Endothelial cell of umbilical vein (primary cell): Measurements from ENCODE around the gene RAB28. TPM values are rescaled to one million over a fixed set of nuclear protein-coding genes. Genes with fewer than 3 reads are reported as not detected.

Experiments
- BruUV-seq: library from RNA; stranded (reverse); fragments of 400-500 nt; replicated peaks from 2 replicates; lab custom pipeline; 2021; lab: Mats Ljungman, UMichigan
- CTCF ChIA-PET: fragments of 300-600, 350-600 bp; sonication (Branson Sonifier 250); formaldehyde crosslinking; loops from one replicate; lab custom pipeline; 2021; ENCODE audit warnings: antibody characterized with exemption, inconsistent platforms; lab: Charles Lee
- POLR2A ChIA-PET: fragments of 300-600, 350-600 bp; sonication (Branson Sonifier 250); formaldehyde crosslinking; loops from one replicate; lab custom pipeline; 2021; ENCODE audit warnings: antibody characterized with exemption, inconsistent platforms; lab: Charles Lee
- DNase-seq: peaks from one replicate; pipeline ENCODE4 v3.0.0-alpha.2; 2011; ENCODE audit warnings: low read depth, low spot score
- FAIRE-seq: peaks from 2 replicates; lab custom pipeline; 2011; peaks lifted over from hg19 to GRCh38; lab: Jason Lieb, UNC
- H2AFZ ChIP-seq: 2 replicates; pipeline ENCODE4 v1.6.0; 2012; ENCODE audit warnings: low read depth, low read length, control low read depth, inconsistent platforms
- H3K27ac ChIP-seq: 2 replicates; pipeline ENCODE4 v1.5.1; 2011; ENCODE audit warnings: low read depth, mild to moderate bottlenecking, control low read depth, low read length, moderate library complexity; ENCODE audit not compliant: insufficient read depth
- H3K27me3 ChIP-seq, 2 experiments: 2 replicates each; pipeline versions ENCODE4 v1.6.0 to v1.6.1; 2011; ENCODE audit warnings: low read length in 2 of 2, mixed read lengths in 1 of 2; ENCODE audit not compliant: control insufficient read depth in 2 of 2, insufficient read depth in 2 of 2
- H3K36me3 ChIP-seq, 2 experiments: 2 replicates in 1 of 2; 3 replicates in 1 of 2; pipeline ENCODE4 v1.5.1; 2011; ENCODE audit warnings: low read length in 2 of 2, mild to moderate bottlenecking in 1 of 2, moderate library complexity in 1 of 2; ENCODE audit not compliant: control insufficient read depth in 2 of 2, insufficient read depth in 2 of 2; ENCODE audit errors: extremely low read depth in 1 of 2
- H3K4me1 ChIP-seq: 3 replicates; pipeline ENCODE4 v1.5.1; 2011; ENCODE audit warnings: mild to moderate bottlenecking, low read length; ENCODE audit not compliant: control insufficient read depth, insufficient read depth; ENCODE audit errors: extremely low read depth
- H3K4me2 ChIP-seq: 2 replicates; pipeline ENCODE4 v1.6.1; 2011; ENCODE audit warnings: low read length, control low read depth, mixed read lengths; ENCODE audit not compliant: insufficient read depth
- H3K4me3 ChIP-seq, 3 experiments: fragments of 200-600 bp in 1 of 3; sonication (generic), shearing (Covaris generic) in 1 of 3; replicated peaks in 1 of 3; 2 replicates each; pipeline ENCODE4 v1.5.1; 2011 to 2016; ENCODE audit warnings: control low read depth in 3 of 3, low read length in 3 of 3, mild to moderate bottlenecking in 2 of 3, inconsistent platforms in 1 of 3, low read depth in 1 of 3, moderate library complexity in 1 of 3; ENCODE audit not compliant: insufficient read depth in 1 of 3
- H3K79me2 ChIP-seq: 2 replicates; pipeline ENCODE4 v1.6.0; 2012; ENCODE audit warnings: low read length, inconsistent platforms; ENCODE audit not compliant: control insufficient read depth, insufficient read depth
- H3K9ac ChIP-seq: replicated peaks from 2 replicates; pipeline ENCODE3; 2011; ENCODE audit warnings: low read length, control low read depth; ENCODE audit not compliant: insufficient read depth; ENCODE audit errors: extremely low read depth
- H3K9me1 ChIP-seq: replicated peaks from 3 replicates; pipeline ENCODE4 v1.6.0; 2011; ENCODE audit warnings: mild to moderate bottlenecking, low read length; ENCODE audit not compliant: control insufficient read depth, insufficient read depth; ENCODE audit errors: extremely low read depth
- H3K9me3 ChIP-seq: replicated peaks from 2 replicates; pipeline ENCODE4 v1.5.1; 2012; ENCODE audit warnings: low read length, inconsistent platforms; ENCODE audit not compliant: control insufficient read depth, insufficient read depth
- H4K20me1 ChIP-seq: replicated peaks from 2 replicates; pipeline ENCODE3; 2011; ENCODE audit warnings: mild to moderate bottlenecking, low read length; ENCODE audit not compliant: control insufficient read depth, insufficient read depth; ENCODE audit errors: extremely low read depth
- CTCF ChIP-seq, 2 donors: IDR thresholded peaks; 1 replicate in 1 of 2; 2 replicates in 1 of 2; pipeline ENCODE4 v1.5.1; 2011; ENCODE audit warnings: low read length in 2 of 2, mild to moderate bottlenecking in 2 of 2, moderate library complexity in 2 of 2, control low read depth in 1 of 2, inconsistent platforms in 1 of 2, low read depth in 1 of 2; ENCODE audit not compliant: insufficient read depth in 1 of 2; ENCODE audit errors: extremely low read depth in 1 of 2
- EZH2 ChIP-seq: IDR thresholded peaks from 2 replicates; pipeline ENCODE4 v1.6.1; 2012; ENCODE audit warnings: borderline replicate concordance, low read depth, mild to moderate bottlenecking, moderate library complexity, low read length, inconsistent platforms; ENCODE audit not compliant: severe bottlenecking
- FOS ChIP-seq: IDR thresholded peaks from 2 replicates; pipeline ENCODE4 v1.6.1; 2011; ENCODE audit warnings: mild to moderate bottlenecking, low read length, moderate library complexity, borderline replicate concordance; ENCODE audit not compliant: insufficient read depth
- GATA2 ChIP-seq: IDR thresholded peaks from 2 replicates; pipeline ENCODE4 v1.7.0; 2011; ENCODE audit warnings: low read depth, mild to moderate bottlenecking, moderate library complexity, mixed read lengths, low read length; ENCODE audit not compliant: insufficient read length, insufficient read depth
- JUN ChIP-seq: IDR thresholded peaks from 2 replicates; pipeline ENCODE4 v1.6.1; 2011; ENCODE audit warnings: borderline replicate concordance, low read depth; ENCODE audit not compliant: insufficient read length, insufficient read depth
- MAX ChIP-seq: IDR thresholded peaks from 2 replicates; pipeline ENCODE4 v1.6.1; 2011; ENCODE audit not compliant: insufficient read depth, insufficient read length
- MYC ChIP-seq: IDR thresholded peaks from one replicate; pipeline ENCODE4 v1.6.1; 2011; ENCODE audit warnings: mild to moderate bottlenecking, low read depth, low read length
- POLR2A ChIP-seq: IDR thresholded peaks from 2 replicates; pipeline ENCODE4 v1.6.1; 2012; ENCODE audit warnings: low read depth, mild to moderate bottlenecking, control low read depth, low read length
- POLR2AphosphoS5 ChIP-seq: IDR thresholded peaks from 2 replicates; pipeline ENCODE4 v1.6.1; 2012; ENCODE audit warnings: low read depth, mild to moderate bottlenecking, control low read depth, low read length, moderate library complexity; ENCODE audit not compliant: insufficient read depth
- dilution Hi-C: fragments of 300-500 bp; cut with MboI; formaldehyde crosslinking; loops from one replicate; pipeline ENCODE4 v1.15.0; 2019; ENCODE audit warnings: low sequenced_read_pairs; ENCODE audit not compliant: extremely low pct_ligation_motif_present
- intact Hi-C: fragments of 100-400 bp; cut with micrococcal nuclease; formaldehyde crosslinking; loops from one replicate; pipeline ENCODE4 v1.10.0; 2022
- polyA plus RNA-seq, 4 experiments: library from polyadenylated mRNA; depleted of rRNA in 3 of 4; stranded (reverse) in 3 of 4; unstranded in 1 of 4; fragments of >200 nt; gene quantifications; 2 replicates each; pipeline versions ENCODE4 v1.2.1 to v1.2.3, GENCODE V29; 2011 to 2012; ENCODE audit warnings: missing spikeins in 1 of 4
- total RNA-seq: library from RNA; stranded (reverse); gene quantifications from 2 replicates; pipeline ENCODE4 v1.2.3, GENCODE V29; 2021

Gene RAB28
- total and polyA plus RNA-seq, 2 donors (not counting 3 experiments of a cell fraction or from before 2014, with no cell fraction given): 13.0 to 13.2 TPM

- no peak overlapping the region for H2AFZ ChIP-seq
- H3K9ac ChIP-seq: no peak overlapping the region
- peaks cover 7% of the 10 kb centered on the region for H3K9me3 ChIP-seq
- no peak overlapping the region for H3K4me3 ChIP-seq
- BruUV-seq: no TSS peak
- no peaks in the 10 kb centered on the region for H3K79me2 ChIP-seq
- intact Hi-C loops: no loop called here
- DNase-seq (no peak), FAIRE-seq (no peak)
- peak; percentile 67 for TF ChIP-seq EZH2
- no peak for TF ChIP-seq FOS
- no peak overlapping the region for H3K4me2 ChIP-seq
- ChIA-PET CTCF (interaction anchor here (0.9 to 1.4 kb wide), 3 partner anchors 12 to 91 kb away, joined by 3 to 5 read pairs (median 4); partner anchors contain the start of gene NKX3-2), POLR2A (interaction anchor here (0.5 kb wide), 1 partner anchor 107 kb away, joined by 6 read pairs; no protein-coding TSS in a partner anchor)
- no peak overlapping the region for H3K27ac ChIP-seq
- H3K27me3 ChIP-seq: peaks cover 72 to 93% of the 10 kb centered on the region in 2 experiments
- H3K9me1 ChIP-seq: no peaks in the 10 kb centered on the region
- dilution Hi-C loops: no loop called here
- no peaks in the 10 kb centered on the region for H4K20me1 ChIP-seq
- H3K4me1 ChIP-seq: no peaks in the 10 kb centered on the region
- H3K36me3 ChIP-seq: no peaks in the 10 kb centered on the region
Observed at GRCh38 chr4:13522282-13523104, 38.4 kb upstream of the RAB28 start.

GRCh38 chr4:13521047-13521446, 36.9 kb upstream of the RAB28 start:
- dilution Hi-C loops: no loop called here
- Histone ChIP-seq H3K27ac (no peak overlapping the region), H3K4me3 (no peak overlapping the region), H3K4me1 (no peaks in the 10 kb centered on the region), H3K9ac (no peak overlapping the region), H3K27me3 (peaks cover 62 to 91% of the 10 kb centered on the region in 2 experiments), H3K4me2 (no peak overlapping the region), H3K9me3 (peaks cover 7% of the 10 kb centered on the region), H3K9me1 (no peaks in the 10 kb centered on the region), H2AFZ (no peak overlapping the region), H3K36me3 (no peaks in the 10 kb centered on the region), H4K20me1 (no peaks in the 10 kb centered on the region), H3K79me2 (no peaks in the 10 kb centered on the region)
- ChIA-PET CTCF (no interaction called here), POLR2A (no interaction called here)
- no peak for DNase-seq
- TF ChIP-seq CTCF (IDR thresholded peaks at IDR 0.05; ENCODE audit: extremely low read depth in 1 of 2, insufficient read depth in 1 of 2, low read depth in 1 of 2, low read length in 2 of 2) (no peak), FOS (no peak), MAX (no peak), JUN (no peak), POLR2AphosphoS5 (no peak), GATA2 (no peak), POLR2A (no peak), EZH2 (no peak), MYC (no peak)
- intact Hi-C loops: no loop called here
- BruUV-seq: no TSS peak
- FAIRE-seq: no peak
